Activated T-cell treated with anti-CD3 and anti-CD28 coated beads, Interleukin-2, amount 50 U/mL, for 24 hours (primary cell): ENCODE measurements around the gene ITGAE.
A peak's percentile ranks its signal among the peaks of the same experiment; 100 is the strongest.
"Not testable (repeated sequence)": the region's sequence is repeated elsewhere in the genome, so short reads cannot be mapped to it uniquely, and the experiment has no call there.

Experiments used
- DNase-seq: peaks from one replicate; pipeline ENCODE4 v3.0.0-alpha.2; 2020
- H3K27ac Mint-ChIP-seq: 2 replicates; pipeline ENCODE4 v1.8.0; 2020; ENCODE audit warnings: mild to moderate bottlenecking, mixed read lengths
- H3K27me3 Mint-ChIP-seq: 2 replicates; pipeline ENCODE4 v1.8.0; 2020; ENCODE audit warnings: mixed read lengths
- H3K36me3 Mint-ChIP-seq: 2 replicates; pipeline ENCODE4 v1.8.0; 2020; ENCODE audit warnings: low read depth, mixed read lengths
- H3K4me1 Mint-ChIP-seq: 2 replicates; pipeline ENCODE4 v1.8.0; 2020; ENCODE audit warnings: low read depth, mixed read lengths
- H3K4me3 Mint-ChIP-seq: 2 replicates; pipeline ENCODE4 v1.8.0; 2020; ENCODE audit warnings: mild to moderate bottlenecking, moderate library complexity, mixed read lengths
- H3K9me3 Mint-ChIP-seq: 2 replicates; pipeline ENCODE4 v1.8.0; 2020; ENCODE audit warnings: mixed read lengths

Gene ITGAE

GRCh38 chr17:3800362-3801271, at the start of gene ITGAE:
TSS of gene ITGAE (minus strand) at chr17:3801188. CDS start at chr17:3801144, 44 bp downstream.
- H3K4me1 Mint-ChIP-seq, result peaks cover 53% of the 10 kb centered on the region
- no peaks in the 10 kb centered on the region for H3K9me3 Mint-ChIP-seq
- no peak for DNase-seq
- peak within 1 kb of the TSS; percentile 67 for H3K27ac Mint-ChIP-seq
- peaks cover 26% of the 10 kb centered on the region for H3K36me3 Mint-ChIP-seq
- H3K4me3 Mint-ChIP-seq, result peak within 1 kb of the TSS; percentile 47
- H3K27me3 Mint-ChIP-seq, result no peaks in the 10 kb centered on the region

- peaks cover 25% of the 10 kb centered on the region for H3K4me1 Mint-ChIP-seq
- peak; percentile 9 for DNase-seq
- H3K36me3 Mint-ChIP-seq, result peaks cover 23% of the 10 kb centered on the region
- H3K27ac Mint-ChIP-seq, result no peak overlapping the region
- H3K9me3 Mint-ChIP-seq, result no peaks in the 10 kb centered on the region
- no peaks in the 10 kb centered on the region for H3K27me3 Mint-ChIP-seq
- H3K4me3 Mint-ChIP-seq, result no peak overlapping the region
Measured at GRCh38 chr17:3848229-3848835, 47.3 kb upstream of the ITGAE start.

GRCh38 chr17:3847165-3847670, 46.2 kb upstream of the ITGAE start:
- H3K36me3 Mint-ChIP-seq, result peaks cover 34% of the 10 kb centered on the region
- H3K4me3 Mint-ChIP-seq, result no peak overlapping the region
- no peak overlapping the region for H3K27ac Mint-ChIP-seq
- no peaks in the 10 kb centered on the region for H3K9me3 Mint-ChIP-seq
- H3K4me1 Mint-ChIP-seq, result peaks cover 30% of the 10 kb centered on the region
- DNase-seq, result no peak
- no peaks in the 10 kb centered on the region for H3K27me3 Mint-ChIP-seq

- Mint-ChIP-seq H3K27ac (no peak overlapping the region), H3K4me3 (peak overlapping the region; percentile 97), H3K9me3 (no peaks in the 10 kb centered on the region), H3K4me1 (peaks cover 30% of the 10 kb centered on the region), H3K27me3 (no peaks in the 10 kb centered on the region), H3K36me3 (peaks cover 39% of the 10 kb centered on the region)
- no peak for DNase-seq
Measured at GRCh38 chr17:3846437-3847164, 45.6 kb upstream of the ITGAE start.

GRCh38 chr17:3845621-3846436, 44.8 kb upstream of the ITGAE start, which contains the start of gene NCBP3:
TSS of gene NCBP3 (minus strand) at chr17:3846246. CDS start at chr17:3846223, 23 bp downstream.
- Mint-ChIP-seq H3K4me1 (peaks cover 31% of the 10 kb centered on the region), H3K4me3 (peak within 1 kb of the TSS; percentile 97), H3K36me3 (peaks cover 47% of the 10 kb centered on the region), H3K27me3 (no peaks in the 10 kb centered on the region), H3K9me3 (no peaks in the 10 kb centered on the region), H3K27ac (peak within 1 kb of the TSS; percentile 95)
- DNase-seq, result peak; percentile 95

GRCh38 chr17:3845291-3845620, 44.3 kb upstream of the ITGAE start:
- Mint-ChIP-seq H3K36me3 (peaks cover 53% of the 10 kb centered on the region), H3K4me1 (peaks cover 35% of the 10 kb centered on the region), H3K9me3 (no peaks in the 10 kb centered on the region), H3K27me3 (no peaks in the 10 kb centered on the region), H3K27ac (peak overlapping the region; percentile 95), H3K4me3 (peak overlapping the region; percentile 97)
- DNase-seq, result no peak

- not testable (repeated sequence) for DNase-seq, H3K9me3 Mint-ChIP-seq, H3K27ac Mint-ChIP-seq, H3K27me3 Mint-ChIP-seq
- Mint-ChIP-seq H3K4me1 (peaks cover 41% of the 10 kb centered on the region), H3K36me3 (peaks cover 60% of the 10 kb centered on the region), H3K4me3 (peak overlapping the region; percentile 97)
Measured at GRCh38 chr17:3844556-3844955, 43.6 kb upstream of the ITGAE start.

- peak; percentile 58 for DNase-seq
Measured at GRCh38 chr17:3843935-3844516, 43.0 kb upstream of the ITGAE start.

GRCh38 chr17:3838206-3838605, 37.2 kb upstream of the ITGAE start:
- no peaks in the 10 kb centered on the region for H3K9me3 Mint-ChIP-seq
- peaks cover 22% of the 10 kb centered on the region for H3K4me1 Mint-ChIP-seq
- no peak overlapping the region for H3K4me3 Mint-ChIP-seq
- no peaks in the 10 kb centered on the region for H3K27me3 Mint-ChIP-seq
- H3K27ac Mint-ChIP-seq, result peak overlapping the region; percentile 58
- peaks cover 93% of the 10 kb centered on the region for H3K36me3 Mint-ChIP-seq
- DNase-seq, result no peak

More at GRCh38 chr17:3843935-3844516, 43.0 kb upstream of the ITGAE start:
- H3K4me1 Mint-ChIP-seq, result peaks cover 41% of the 10 kb centered on the region
- H3K27me3 Mint-ChIP-seq, result no peaks in the 10 kb centered on the region
- peak overlapping the region; percentile 45 for H3K27ac Mint-ChIP-seq
- H3K4me3 Mint-ChIP-seq, result peak overlapping the region; percentile 97
- no peaks in the 10 kb centered on the region for H3K9me3 Mint-ChIP-seq
- peaks cover 65% of the 10 kb centered on the region for H3K36me3 Mint-ChIP-seq

- H3K36me3 Mint-ChIP-seq, result peaks cover 82% of the 10 kb centered on the region
Measured at GRCh38 chr17:3836551-3836950, 35.6 kb upstream of the ITGAE start.

GRCh38 chr17:3835410-3836229, 34.6 kb upstream of the ITGAE start:
- Mint-ChIP-seq H3K4me1 (peaks cover 15% of the 10 kb centered on the region), H3K36me3 (peaks cover 74% of the 10 kb centered on the region), H3K27me3 (no peaks in the 10 kb centered on the region), H3K27ac (peak overlapping the region; percentile 1), H3K9me3 (no peaks in the 10 kb centered on the region), H3K4me3 (no peak overlapping the region)
- DNase-seq, result no peak

More at GRCh38 chr17:3836551-3836950, 35.6 kb upstream of the ITGAE start:
- H3K27ac Mint-ChIP-seq, result no peak overlapping the region
- H3K27me3 Mint-ChIP-seq, result no peaks in the 10 kb centered on the region
- H3K9me3 Mint-ChIP-seq, result no peaks in the 10 kb centered on the region
- H3K4me1 Mint-ChIP-seq, result peaks cover 17% of the 10 kb centered on the region
- DNase-seq, result no peak
- no peak overlapping the region for H3K4me3 Mint-ChIP-seq

GRCh38 chr17:3834811-3835210, 33.8 kb upstream of the ITGAE start:
- Mint-ChIP-seq H3K27ac (no peak overlapping the region), H3K36me3 (peaks cover 72% of the 10 kb centered on the region), H3K4me3 (no peak overlapping the region), H3K4me1 (peaks cover 8% of the 10 kb centered on the region), H3K27me3 (no peaks in the 10 kb centered on the region), H3K9me3 (no peaks in the 10 kb centered on the region)
- DNase-seq, result no peak

- DNase-seq, result no peak
- no peak overlapping the region for H3K27ac Mint-ChIP-seq
- H3K9me3 Mint-ChIP-seq, result no peaks in the 10 kb centered on the region
- H3K4me1 Mint-ChIP-seq, result peaks cover 6% of the 10 kb centered on the region
- no peaks in the 10 kb centered on the region for H3K27me3 Mint-ChIP-seq
- no peak overlapping the region for H3K4me3 Mint-ChIP-seq
- H3K36me3 Mint-ChIP-seq, result peaks cover 74% of the 10 kb centered on the region
Measured at GRCh38 chr17:3828852-3829232, 27.9 kb upstream of the ITGAE start.
